Astrocyte of the cerebellum (primary cell): ENCODE data around the gene RPS15.

ENCODE experiments used
- DNase-seq: peaks from one replicate; pipeline ENCODE4 v3.0.0-alpha.2; 2011; ENCODE audit warnings: low read depth
- H3K4me3 ChIP-seq: 2 replicates; pipeline ENCODE4 v1.5.1; 2011; ENCODE audit warnings: mild to moderate bottlenecking, low read depth, low read length, moderate library complexity
- CTCF ChIP-seq: IDR thresholded peaks from 2 replicates; pipeline ENCODE4 v1.5.1; 2012; ENCODE audit warnings: low read length, low read depth, moderate library complexity, mild to moderate bottlenecking; ENCODE audit errors: missing control alignments
- in situ Hi-C: cut with HindIII; loops from 2 replicates; pipeline ENCODE4 v1.10.0; 2017; ENCODE audit warnings: low sequenced_read_pairs

Gene RPS15

DNA sequence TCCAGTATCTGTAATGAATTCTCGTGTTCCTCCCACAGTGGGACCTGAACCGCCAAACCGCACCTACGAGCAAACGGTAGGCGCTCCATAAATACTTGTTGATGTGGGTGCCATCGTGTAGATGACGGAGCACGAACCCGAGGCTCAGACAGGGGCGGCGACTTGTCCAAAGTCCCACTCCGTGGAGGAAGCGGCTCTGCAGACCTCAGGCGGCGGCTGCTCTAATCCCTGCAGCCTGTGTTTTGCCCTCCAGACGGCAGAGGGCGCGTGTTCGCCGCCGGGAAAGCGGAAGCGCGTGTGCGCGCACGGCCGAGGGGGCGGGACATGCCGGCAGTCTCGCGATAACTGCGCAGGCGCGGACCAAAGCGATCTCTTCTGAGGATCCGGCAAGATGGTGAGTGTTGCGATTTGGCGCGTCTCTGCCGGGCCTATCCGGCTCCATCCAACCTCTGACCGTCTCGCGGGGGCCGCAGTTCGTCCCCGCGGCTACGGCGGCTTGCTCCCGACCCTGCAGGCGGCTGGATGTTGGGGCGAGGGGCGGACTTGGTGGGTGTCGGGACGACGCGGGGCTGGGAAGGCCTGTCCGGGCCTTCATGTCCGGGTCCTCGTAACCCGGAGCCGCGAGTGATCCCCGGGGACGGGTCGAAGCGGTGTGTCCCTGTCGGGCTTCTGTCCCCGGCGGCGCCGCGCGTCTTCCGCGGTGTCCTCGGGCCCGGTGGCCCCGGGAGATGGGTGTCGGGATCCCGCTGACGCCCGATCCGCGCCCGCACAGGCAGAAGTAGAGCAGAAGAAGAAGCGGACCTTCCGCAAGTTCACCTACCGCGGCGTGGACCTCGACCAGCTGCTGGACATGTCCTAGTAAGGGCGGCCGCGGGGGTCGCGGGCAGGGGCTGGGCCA lies at the start of gene RPS15:
TSS of gene RPS15 (plus strand) at position 362 of the 898 bp plus-strand sequence. CDS start at position 392, 30 bp downstream.
- H3K4me3 ChIP-seq, result peak within 1 kb of the TSS; percentile 85
- peak; percentile 89 for TF ChIP-seq CTCF
- peak; percentile 87 for DNase-seq
- in situ Hi-C loops, result no loop called here

DNA sequence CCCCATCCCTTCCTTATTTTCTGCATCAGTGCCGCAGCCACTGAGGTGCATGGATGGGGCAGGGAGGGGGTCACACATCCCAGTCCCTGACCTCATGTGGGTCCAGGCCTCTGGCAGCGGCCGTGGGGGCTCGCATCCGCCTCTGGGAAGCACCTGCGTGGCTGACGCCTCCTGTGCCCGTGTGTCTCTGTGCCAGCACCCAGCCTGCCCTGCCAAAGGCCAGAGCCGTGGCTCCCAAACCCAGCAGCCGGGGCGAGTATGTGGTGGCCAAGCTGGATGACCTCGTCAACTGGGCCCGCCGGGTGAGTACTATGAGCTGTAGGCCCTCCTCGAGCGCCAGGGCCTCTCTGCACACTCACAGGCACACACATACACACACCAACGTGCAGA lies 49.6 kb upstream of the RPS15 start:
- in situ Hi-C loops, result no loop called here
- TF ChIP-seq CTCF, result no peak
- no peak overlapping the region for H3K4me3 ChIP-seq
- no peak for DNase-seq

DNA sequence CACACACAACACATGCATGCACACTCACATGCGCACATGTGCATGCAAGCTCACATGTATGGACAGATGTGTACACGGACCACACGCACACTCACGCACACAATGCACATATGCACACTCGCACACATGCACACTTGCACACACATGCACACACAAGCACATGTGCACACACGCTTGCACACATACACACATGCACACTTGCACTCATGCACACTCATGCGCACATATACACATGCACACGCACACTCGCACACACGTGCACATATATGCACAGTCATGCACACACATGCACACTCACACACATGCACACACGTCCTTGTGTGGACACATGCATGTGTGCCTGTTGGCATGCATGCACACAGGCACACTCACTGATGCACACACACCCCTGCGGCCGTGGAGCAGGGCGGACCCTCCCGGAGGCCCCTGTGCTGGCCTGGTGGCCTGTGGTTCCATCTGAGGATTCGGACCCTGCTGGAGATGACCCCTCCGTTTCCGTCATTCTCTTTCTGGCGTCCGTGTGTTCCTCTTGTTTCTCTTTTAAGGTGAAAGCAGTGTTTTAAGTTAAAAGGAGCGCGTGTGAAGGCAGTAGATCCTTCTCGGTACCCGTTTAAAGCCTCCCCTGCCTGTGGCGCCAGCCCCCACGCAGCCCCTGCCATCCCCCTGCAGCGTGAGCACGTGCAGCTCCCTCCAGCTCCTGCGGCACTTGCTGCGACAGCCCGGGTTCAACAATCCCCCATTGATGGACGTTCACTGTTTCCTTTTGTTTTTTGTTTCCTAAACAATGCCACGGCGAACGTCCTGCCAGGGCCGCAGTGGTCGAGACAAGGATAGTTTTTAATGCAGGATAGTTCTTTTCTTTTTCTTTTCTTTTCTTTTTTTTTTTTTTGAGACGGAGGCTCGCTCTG lies 48.9 kb upstream of the RPS15 start:
- TF ChIP-seq CTCF, result no peak
- no peak for DNase-seq
- H3K4me3 ChIP-seq, result no peak overlapping the region
- in situ Hi-C loops, result no loop called here

DNA sequence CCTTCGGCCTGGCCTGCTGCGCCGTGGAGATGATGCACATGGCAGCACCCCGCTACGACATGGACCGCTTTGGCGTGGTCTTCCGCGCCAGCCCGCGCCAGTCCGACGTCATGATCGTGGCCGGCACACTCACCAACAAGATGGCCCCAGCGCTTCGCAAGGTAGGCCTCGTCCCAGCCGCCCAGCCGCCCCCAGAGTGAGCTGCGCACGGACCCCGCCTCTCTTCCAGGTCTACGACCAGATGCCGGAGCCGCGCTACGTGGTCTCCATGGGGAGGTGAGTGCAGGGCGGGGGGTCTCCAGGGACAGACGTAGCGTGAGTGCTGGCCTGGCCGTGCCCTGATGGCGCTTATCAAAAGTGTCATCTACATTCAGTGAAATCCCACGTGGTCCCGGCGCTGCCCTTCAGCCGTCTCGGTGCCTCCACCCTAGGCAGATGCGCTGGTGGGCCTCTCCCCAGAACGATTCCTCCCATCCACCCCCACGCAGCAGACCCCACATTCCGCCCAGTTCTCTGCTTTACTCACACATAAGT lies 47.2 kb upstream of the RPS15 start:
- in situ Hi-C loops, result no loop called here
- TF ChIP-seq CTCF, result no peak
- DNase-seq, result no peak
- H3K4me3 ChIP-seq, result no peak overlapping the region

DNA sequence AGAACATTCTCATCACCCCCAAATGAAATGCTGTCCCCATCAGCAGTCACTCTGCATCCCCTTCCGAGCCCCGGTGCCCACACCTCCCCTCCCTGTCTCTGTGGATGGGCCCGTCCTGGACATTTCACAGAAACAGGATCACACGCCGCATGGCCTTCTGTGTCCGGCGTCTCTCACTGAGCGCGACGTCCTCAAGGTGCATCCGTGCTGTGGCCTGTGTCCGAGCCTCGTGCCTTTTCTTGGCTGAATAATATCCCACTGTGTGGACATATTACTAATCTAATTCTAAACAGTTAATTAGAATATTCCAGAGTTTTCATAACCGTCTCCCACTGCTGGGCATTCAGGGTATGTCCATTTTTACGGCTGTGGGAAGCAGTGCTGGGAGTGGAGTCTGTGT lies 45.8 kb upstream of the RPS15 start:
- DNase-seq, result no peak
- in situ Hi-C loops, result no loop called here
- H3K4me3 ChIP-seq, result no peak overlapping the region
- TF ChIP-seq CTCF, result no peak

GRCh38 chr19:1392939-1393530 lies 45.2 kb upstream of the RPS15 start:
- H3K4me3 ChIP-seq, result no peak overlapping the region
- DNase-seq, result no peak
- no peak for TF ChIP-seq CTCF
- in situ Hi-C loops, result no loop called here
